ENCODE measurements around the gene ZDHHC23. TPM values are rescaled to one million over a fixed set of nuclear protein-coding genes. Genes with fewer than 3 reads are reported as not detected.

Gene ZDHHC23
- total and polyA plus RNA-seq, 7 donors: 1.1 to 8.0 (median 1.4) TPM

DNA sequence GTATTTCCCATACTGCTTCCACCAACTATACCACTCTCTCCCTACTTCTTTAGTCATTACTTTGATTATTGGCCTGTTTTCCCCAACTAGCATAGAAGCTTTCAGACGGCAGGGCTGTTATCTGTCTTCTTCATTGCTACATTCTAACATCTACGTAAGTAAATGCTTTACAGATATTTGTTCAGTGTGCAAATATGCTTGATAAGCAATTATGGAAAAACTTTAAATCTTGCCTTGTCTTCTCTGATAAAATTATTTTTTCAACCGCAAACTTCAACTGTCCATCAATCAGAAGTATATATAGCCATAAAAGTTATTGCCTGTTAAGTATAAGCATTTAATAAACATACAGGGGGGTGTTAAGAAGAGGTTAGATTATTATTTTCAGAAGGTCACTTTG lies 35.7 kb downstream of the ZDHHC23 start:
- intact Hi-C loops (cut with DNase I): no loop called here
- peaks cover 0 to 37% (median 6%) of the 10 kb centered on the region in 4 donors for H3K36me3 ChIP-seq
- DNase-seq: no peak
- no peak for TF ChIP-seq POLR2A (IDR thresholded peaks at IDR 0.05)
- TF ChIP-seq POLR2AphosphoS5 (IDR thresholded peaks at IDR 0.05): no peak
- TF ChIP-seq, protein P1, sequence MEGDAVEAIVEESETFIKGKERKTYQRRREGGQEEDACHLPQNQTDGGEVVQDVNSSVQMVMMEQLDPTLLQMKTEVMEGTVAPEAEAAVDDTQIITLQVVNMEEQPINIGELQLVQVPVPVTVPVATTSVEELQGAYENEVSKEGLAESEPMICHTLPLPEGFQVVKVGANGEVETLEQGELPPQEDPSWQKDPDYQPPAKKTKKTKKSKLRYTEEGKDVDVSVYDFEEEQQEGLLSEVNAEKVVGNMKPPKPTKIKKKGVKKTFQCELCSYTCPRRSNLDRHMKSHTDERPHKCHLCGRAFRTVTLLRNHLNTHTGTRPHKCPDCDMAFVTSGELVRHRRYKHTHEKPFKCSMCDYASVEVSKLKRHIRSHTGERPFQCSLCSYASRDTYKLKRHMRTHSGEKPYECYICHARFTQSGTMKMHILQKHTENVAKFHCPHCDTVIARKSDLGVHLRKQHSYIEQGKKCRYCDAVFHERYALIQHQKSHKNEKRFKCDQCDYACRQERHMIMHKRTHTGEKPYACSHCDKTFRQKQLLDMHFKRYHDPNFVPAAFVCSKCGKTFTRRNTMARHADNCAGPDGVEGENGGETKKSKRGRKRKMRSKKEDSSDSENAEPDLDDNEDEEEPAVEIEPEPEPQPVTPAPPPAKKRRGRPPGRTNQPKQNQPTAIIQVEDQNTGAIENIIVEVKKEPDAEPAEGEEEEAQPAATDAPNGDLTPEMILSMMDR (IDR thresholded peaks at IDR 0.05): no peak
- TF ChIP-seq EP300 (IDR thresholded peaks at IDR 0.05): no peak
- H3K4me1 ChIP-seq: no peaks in the 10 kb centered on the region
- no peaks in the 10 kb centered on the region for H3K27me3 ChIP-seq
- no peak overlapping the region for H3K27ac ChIP-seq
- 95% methylated on average over 3 of the region's 3 CpGs for WGBS, 2 donors
- H3K9me3 ChIP-seq: no peaks in the 10 kb centered on the region
- H3K4me3 ChIP-seq: no peak overlapping the region

DNA sequence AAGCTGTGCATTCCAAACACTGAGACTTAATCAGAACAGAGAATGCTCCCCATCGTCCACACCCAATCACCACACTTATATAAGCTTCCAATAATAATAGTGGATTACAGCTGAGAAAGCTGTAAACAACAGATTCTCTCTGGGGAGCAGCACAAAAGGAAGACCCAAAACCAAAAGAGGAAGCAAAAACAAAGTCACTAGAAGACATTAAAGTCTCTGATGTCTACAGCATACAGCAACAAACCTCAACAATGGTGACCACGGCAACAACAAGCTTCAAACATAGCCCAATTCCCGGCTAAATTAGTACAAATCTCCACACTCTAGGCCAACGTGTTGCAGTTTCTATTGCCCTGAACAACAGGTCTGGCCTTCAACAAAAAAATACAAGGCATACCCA lies 37.7 kb downstream of the ZDHHC23 start:
- no peaks in the 10 kb centered on the region for H3K9me3 ChIP-seq
- WGBS, 2 donors: 40 to 74% methylated on average over 4 of the region's 4 CpGs
- no peak overlapping the region for H3K27ac ChIP-seq
- DNase-seq: no peak
- no peak overlapping the region for H3K4me3 ChIP-seq
- intact Hi-C loops (cut with DNase I): no loop called here
- H3K36me3 ChIP-seq: peaks cover 0 to 17% (median 2%) of the 10 kb centered on the region in 4 donors
- H3K4me1 ChIP-seq: no peaks in the 10 kb centered on the region
- H3K27me3 ChIP-seq: no peaks in the 10 kb centered on the region
- TF ChIP-seq POLR2AphosphoS5 (IDR thresholded peaks at IDR 0.05) (no peak), POLR2A (IDR thresholded peaks at IDR 0.05) (no peak), EP300 (IDR thresholded peaks at IDR 0.05) (no peak)
- TF ChIP-seq, protein P1 (IDR thresholded peaks at IDR 0.05): no peak

DNA sequence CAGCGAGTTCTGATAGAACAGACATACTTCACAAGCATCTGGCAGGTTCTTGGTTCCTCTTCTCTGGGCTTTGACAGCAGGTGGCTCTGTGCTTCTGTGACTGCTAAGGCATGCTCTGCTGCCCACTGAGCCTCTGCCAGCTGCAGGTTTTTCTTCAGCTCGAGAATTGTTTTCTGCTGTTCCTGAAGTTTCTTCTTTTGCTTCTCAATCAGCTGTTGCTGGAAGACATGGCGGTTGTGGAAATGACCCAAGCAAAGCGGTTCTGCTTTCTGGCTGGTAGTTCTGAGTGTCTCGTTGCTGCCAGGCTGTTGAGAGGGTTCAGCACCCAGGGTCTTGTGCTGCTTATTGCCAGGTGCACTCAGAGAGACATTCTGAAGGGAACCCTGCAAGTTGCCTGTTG lies 57.7 kb downstream of the ZDHHC23 start:
- H3K27ac ChIP-seq: no peak overlapping the region
- no peaks in the 10 kb centered on the region for H3K4me1 ChIP-seq
- TF ChIP-seq EP300 (IDR thresholded peaks at IDR 0.05) (no peak), POLR2AphosphoS5 (IDR thresholded peaks at IDR 0.05) (no peak), POLR2A (IDR thresholded peaks at IDR 0.05) (no peak)
- TF ChIP-seq, protein P1 (IDR thresholded peaks at IDR 0.05): no peak
- peaks cover 0 to 39% (median 14%) of the 10 kb centered on the region in 4 donors for H3K36me3 ChIP-seq
- no peaks in the 10 kb centered on the region for H3K9me3 ChIP-seq
- H3K27me3 ChIP-seq: no peaks in the 10 kb centered on the region
- no peak overlapping the region for H3K4me3 ChIP-seq
- DNase-seq: no peak
- 75 to 92% methylated on average over 5 of the region's 5 CpGs for WGBS, 2 donors
- intact Hi-C loops (cut with DNase I): no loop called here

DNA sequence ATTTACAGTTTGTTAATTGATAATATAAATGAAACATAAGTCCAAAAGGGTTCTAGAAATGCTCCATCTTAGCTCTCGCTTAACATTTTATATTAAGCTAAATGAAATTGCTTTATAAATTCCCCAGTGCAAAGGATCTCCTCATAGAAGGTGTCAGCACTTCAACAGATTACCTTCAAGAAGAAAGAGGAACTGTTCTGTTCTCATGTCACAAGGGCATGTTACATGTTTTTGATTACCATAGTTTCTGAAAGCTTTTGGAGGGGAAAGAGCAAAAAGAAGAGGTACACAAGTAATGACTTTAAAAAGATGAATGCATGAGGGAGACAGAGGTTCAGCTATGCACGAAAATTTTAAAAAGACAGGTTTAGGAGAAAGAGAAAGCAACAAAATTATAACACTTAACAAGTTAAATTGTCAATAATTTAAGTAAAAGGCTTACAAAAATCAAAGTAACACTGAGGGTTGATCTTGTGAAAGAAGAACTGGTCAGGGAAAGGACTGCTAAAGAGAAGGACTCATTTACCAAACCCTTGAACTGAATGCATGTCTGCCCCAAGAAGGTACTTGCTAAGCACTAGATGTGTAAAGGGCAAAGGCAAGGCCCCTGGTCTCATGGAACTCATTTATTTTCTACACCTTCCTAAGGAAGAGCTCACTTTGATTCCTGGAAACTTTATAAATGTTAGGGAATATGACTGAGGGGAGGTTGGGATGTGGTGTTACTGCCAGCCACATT lies 63.4 kb downstream of the ZDHHC23 start:
- H3K36me3 ChIP-seq: peaks cover 0 to 18% (median under 1%) of the 10 kb centered on the region in 4 donors
- H3K4me3 ChIP-seq: no peak overlapping the region
- WGBS, 2 donors: 79 to 93% methylated on average over 2 of the region's 2 CpGs
- intact Hi-C loops (cut with DNase I): no loop called here
- H3K27ac ChIP-seq: no peak overlapping the region
- DNase-seq: no peak
- TF ChIP-seq EP300 (IDR thresholded peaks at IDR 0.05) (no peak), POLR2A (IDR thresholded peaks at IDR 0.05) (no peak), POLR2AphosphoS5 (IDR thresholded peaks at IDR 0.05) (no peak)
- TF ChIP-seq, protein P1 (IDR thresholded peaks at IDR 0.05): no peak
- H3K9me3 ChIP-seq: no peaks in the 10 kb centered on the region
- no peaks in the 10 kb centered on the region for H3K27me3 ChIP-seq
- no peaks in the 10 kb centered on the region for H3K4me1 ChIP-seq

Other genes starting within 250 kb of the ZDHHC23 start
- gene NAA50, start 201.8 kb upstream of the ZDHHC23 start, total RNA-seq: 10 to 100 TPM; 51.0 to 89.9 (median 75.8) TPM
- gene NAA50, start 201.8 kb upstream of the ZDHHC23 start, polyA plus RNA-seq: 10 to 100 TPM; 29.4 to 66.6 (median 40.5) TPM
- gene ATP6V1A, start 201.0 kb upstream of the ZDHHC23 start, total RNA-seq: 10 to 100 TPM; 19.4 to 34.6 (median 26.1) TPM
- 10 to 100 TPM; 15.0 to 22.2 (median 19.4) TPM for gene ATP6V1A, start 201.0 kb upstream of the ZDHHC23 start, polyA plus RNA-seq
- 1 to 10 TPM in 2 of 4 donors, under 1 TPM in 2; 0.27 to 3.6 (median 0.95) TPM for gene GRAMD1C, start 109.2 kb upstream of the ZDHHC23 start, total RNA-seq
- 10 to 100 TPM in 1 of 3 donors, 1 to 10 TPM in 2; 4.9 to 12.3 (median 5.4) TPM for gene GRAMD1C, start 109.2 kb upstream of the ZDHHC23 start, polyA plus RNA-seq
- gene CCDC191, start 108.5 kb downstream of the ZDHHC23 start, total RNA-seq: 1 to 10 TPM; 3.2 to 5.5 (median 4.7) TPM
- gene CCDC191, start 108.5 kb downstream of the ZDHHC23 start, polyA plus RNA-seq: 1 to 10 TPM in 2 of 3 donors, under 1 TPM in 1; 0.60 to 2.9 (median 2.3) TPM
- 10 to 100 TPM in 3 of 4 donors, 1 to 10 TPM in 1; 8.0 to 17.5 (median 12.4) TPM for gene QTRT2, start 108.7 kb downstream of the ZDHHC23 start, total RNA-seq
- 10 to 100 TPM in 1 of 3 donors, 1 to 10 TPM in 2; 5.8 to 10.2 (median 6.6) TPM for gene QTRT2, start 108.7 kb downstream of the ZDHHC23 start, polyA plus RNA-seq
- not detected for gene DRD3, start 231.0 kb downstream of the ZDHHC23 start, total RNA-seq
- not detected for gene DRD3, start 231.0 kb downstream of the ZDHHC23 start, polyA plus RNA-seq

All from sigmoid colon (tissue), 7 donors.